ENCODE results near the gene FIBCD1. TPM values are rescaled to one million over a fixed set of nuclear protein-coding genes. Genes with fewer than 3 reads are reported as not detected.

The FIBCD1 gene
- total RNA-seq, 2 experiments from 2014 or later, result not detected

GRCh38 chr9:130943777-130944176 is 4.7 kb upstream of the FIBCD1 start:
- CTCF ChIA-PET, result no interaction called here
- Mint-ChIP-seq H3K27ac (no peak overlapping the region), H3K9me3 (no peaks in the 10 kb centered on the region), H3K4me1 (peaks cover 9% of the 10 kb centered on the region), H3K4me3 (no peak overlapping the region), H3K27me3 (peaks cover 20% of the 10 kb centered on the region), H3K36me3 (ENCODE audit: low read depth) (no peaks in the 10 kb centered on the region)
- DNase-seq, result no peak
- POLR2A ChIA-PET, result no interaction called here

- DNase-seq, result no peak
- H3K27ac Mint-ChIP-seq, result no peak overlapping the region
- peaks cover 21% of the 10 kb centered on the region for H3K27me3 Mint-ChIP-seq
- POLR2A ChIA-PET, result no interaction called here
- no peaks in the 10 kb centered on the region for H3K36me3 Mint-ChIP-seq (ENCODE audit: low read depth)
- H3K9me3 Mint-ChIP-seq, result no peaks in the 10 kb centered on the region
- peaks cover 10% of the 10 kb centered on the region for H3K4me1 Mint-ChIP-seq
- H3K4me3 Mint-ChIP-seq, result no peak overlapping the region
- CTCF ChIA-PET, result interaction anchor here (0.7 kb wide), 1 partner anchor 313 kb away, joined by 3 read pairs; no protein-coding TSS in a partner anchor
These were observed 4.2 kb upstream of the FIBCD1 start for GRCh38 chr9:130943221-130943620.

- peaks cover 25% of the 10 kb centered on the region for H3K27me3 Mint-ChIP-seq
- no peak overlapping the region for H3K4me3 Mint-ChIP-seq
- CTCF ChIA-PET, result interaction anchor here (0.7 kb wide), 1 partner anchor 312 kb away, joined by 3 read pairs; no protein-coding TSS in a partner anchor
- DNase-seq, result no peak
- H3K27ac Mint-ChIP-seq, result no peak overlapping the region
- H3K36me3 Mint-ChIP-seq (ENCODE audit: low read depth), result no peaks in the 10 kb centered on the region
- POLR2A ChIA-PET, result no interaction called here
- H3K9me3 Mint-ChIP-seq, result no peaks in the 10 kb centered on the region
- H3K4me1 Mint-ChIP-seq, result peaks cover 13% of the 10 kb centered on the region
These were observed 3.6 kb upstream of the FIBCD1 start for GRCh38 chr9:130942679-130943078.

GRCh38 chr9:130942084-130942483 is 3.0 kb upstream of the FIBCD1 start:
- H3K4me3 Mint-ChIP-seq, result no peak overlapping the region
- H3K36me3 Mint-ChIP-seq (ENCODE audit: low read depth), result no peaks in the 10 kb centered on the region
- DNase-seq, result no peak
- peaks cover 13% of the 10 kb centered on the region for H3K4me1 Mint-ChIP-seq
- ChIA-PET CTCF (no interaction called here), POLR2A (no interaction called here)
- H3K27ac Mint-ChIP-seq, result no peak overlapping the region
- peaks cover 31% of the 10 kb centered on the region for H3K27me3 Mint-ChIP-seq
- no peaks in the 10 kb centered on the region for H3K9me3 Mint-ChIP-seq

- H3K27me3 Mint-ChIP-seq, result peaks cover 41% of the 10 kb centered on the region
- no peaks in the 10 kb centered on the region for H3K36me3 Mint-ChIP-seq (ENCODE audit: low read depth)
- DNase-seq, result peak; percentile 77
- CTCF ChIA-PET, result no interaction called here
- H3K9me3 Mint-ChIP-seq, result no peaks in the 10 kb centered on the region
- no peak overlapping the region for H3K4me3 Mint-ChIP-seq
- POLR2A ChIA-PET, result no interaction called here
- H3K27ac Mint-ChIP-seq, result no peak overlapping the region
- H3K4me1 Mint-ChIP-seq, result peaks cover 13% of the 10 kb centered on the region
These were observed 1.9 kb upstream of the FIBCD1 start for GRCh38 chr9:130940693-130941576.

GRCh38 chr9:130940027-130940549 is 1.0 kb upstream of the FIBCD1 start:
- DNase-seq, result no peak
- Mint-ChIP-seq H3K36me3 (ENCODE audit: low read depth) (no peaks in the 10 kb centered on the region), H3K9me3 (no peaks in the 10 kb centered on the region), H3K4me1 (peaks cover 13% of the 10 kb centered on the region), H3K4me3 (no peak overlapping the region), H3K27me3 (peaks cover 46% of the 10 kb centered on the region), H3K27ac (no peak overlapping the region)
- POLR2A ChIA-PET, result no interaction called here
- CTCF ChIA-PET, result interaction anchor here (0.5 kb wide), 1 partner anchor 310 kb away, joined by 3 read pairs; no protein-coding TSS in a partner anchor

- H3K9me3 Mint-ChIP-seq, result no peaks in the 10 kb centered on the region
- peaks cover 13% of the 10 kb centered on the region for H3K4me1 Mint-ChIP-seq
- H3K27me3 Mint-ChIP-seq, result peaks cover 50% of the 10 kb centered on the region
- no peak overlapping the region for H3K4me3 Mint-ChIP-seq
- ChIA-PET CTCF (interaction anchor here (0.5 kb wide), 1 partner anchor 310 kb away, joined by 3 read pairs; no protein-coding TSS in a partner anchor), POLR2A (no interaction called here)
- H3K36me3 Mint-ChIP-seq (ENCODE audit: low read depth), result no peaks in the 10 kb centered on the region
- DNase-seq, result no peak
- H3K27ac Mint-ChIP-seq, result no peak overlapping the region
These were observed 469 bp upstream of the FIBCD1 start for GRCh38 chr9:130939405-130940026.

GRCh38 chr9:130938184-130938651 is 829 bp downstream of the FIBCD1 start:
- Mint-ChIP-seq H3K27ac (no peak overlapping the region), H3K4me1 (peaks cover 13% of the 10 kb centered on the region), H3K36me3 (ENCODE audit: low read depth) (no peaks in the 10 kb centered on the region), H3K27me3 (peaks cover 53% of the 10 kb centered on the region), H3K4me3 (peak overlapping the region; percentile 40), H3K9me3 (no peaks in the 10 kb centered on the region)
- ChIA-PET POLR2A (no interaction called here), CTCF (no interaction called here)
- no peak for DNase-seq

GRCh38 chr9:130937146-130938076 is 1.6 kb downstream of the FIBCD1 start:
- DNase-seq, result no peak
- Mint-ChIP-seq H3K4me1 (peaks cover 13% of the 10 kb centered on the region), H3K27ac (no peak overlapping the region), H3K27me3 (peaks cover 61% of the 10 kb centered on the region), H3K9me3 (no peaks in the 10 kb centered on the region), H3K36me3 (ENCODE audit: low read depth) (no peaks in the 10 kb centered on the region), H3K4me3 (peak overlapping the region; percentile 40)
- ChIA-PET POLR2A (no interaction called here), CTCF (no interaction called here)

- POLR2A ChIA-PET, result no interaction called here
- no peaks in the 10 kb centered on the region for H3K36me3 Mint-ChIP-seq (ENCODE audit: low read depth)
- H3K27me3 Mint-ChIP-seq, result peaks cover 64% of the 10 kb centered on the region
- peaks cover 13% of the 10 kb centered on the region for H3K4me1 Mint-ChIP-seq
- no peak overlapping the region for H3K27ac Mint-ChIP-seq
- H3K4me3 Mint-ChIP-seq, result no peak overlapping the region
- H3K9me3 Mint-ChIP-seq, result no peaks in the 10 kb centered on the region
- CTCF ChIA-PET, result no interaction called here
- DNase-seq, result no peak
These were observed 2.5 kb downstream of the FIBCD1 start for GRCh38 chr9:130936285-130937117.

- Mint-ChIP-seq H3K27ac (no peak overlapping the region), H3K9me3 (no peaks in the 10 kb centered on the region), H3K4me1 (peaks cover 8% of the 10 kb centered on the region), H3K4me3 (no peak overlapping the region), H3K36me3 (ENCODE audit: low read depth) (no peaks in the 10 kb centered on the region), H3K27me3 (peaks cover 57% of the 10 kb centered on the region)
- CTCF ChIA-PET, result no interaction called here
- DNase-seq, result no peak
- POLR2A ChIA-PET, result no interaction called here
These were observed 3.3 kb downstream of the FIBCD1 start for GRCh38 chr9:130935648-130936271.

Measured in activated CD4-positive, alpha-beta T cell treated with anti-CD3 and anti-CD28 coated beads, Interleukin-2, amount 10 ng/mL, durations not matched to agents 7 days and 5 days (primary cell).